GM21526 (cell line): ENCODE measurements around the gene PRKCA.
"Not testable (repeated sequence)": the region's sequence is repeated elsewhere in the genome, so short reads cannot be mapped to it uniquely, and the experiment has no call there.

ENCODE experiments used
- ATAC-seq: cut with Tn5 transposase; IDR thresholded peaks from one replicate; pipeline ENCODE4 v1.9.1; 2021; ENCODE audit warnings: moderate library complexity; ENCODE audit not compliant: unreplicated experiment, low FRiP score

Gene PRKCA

DNA sequence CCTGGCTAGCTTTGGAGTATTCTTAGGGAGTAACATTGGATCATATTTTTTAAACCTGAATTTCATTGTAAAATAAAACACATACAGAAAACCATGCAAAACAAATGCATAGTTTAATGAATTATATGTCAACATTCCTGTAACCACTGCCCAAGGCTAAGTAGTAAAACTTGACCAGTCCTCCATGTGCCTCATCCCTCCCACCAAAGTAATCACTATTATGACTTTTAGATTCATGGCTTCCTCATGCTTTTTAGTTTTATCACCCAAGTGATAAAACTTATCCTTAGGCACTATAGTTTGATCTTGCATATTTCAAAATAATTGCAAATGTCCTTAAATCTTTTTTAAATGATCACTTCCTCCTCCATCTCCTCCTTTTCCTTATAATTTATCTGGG lies 20.4 kb downstream of the PRKCA start:
- ATAC-seq: no peak

DNA sequence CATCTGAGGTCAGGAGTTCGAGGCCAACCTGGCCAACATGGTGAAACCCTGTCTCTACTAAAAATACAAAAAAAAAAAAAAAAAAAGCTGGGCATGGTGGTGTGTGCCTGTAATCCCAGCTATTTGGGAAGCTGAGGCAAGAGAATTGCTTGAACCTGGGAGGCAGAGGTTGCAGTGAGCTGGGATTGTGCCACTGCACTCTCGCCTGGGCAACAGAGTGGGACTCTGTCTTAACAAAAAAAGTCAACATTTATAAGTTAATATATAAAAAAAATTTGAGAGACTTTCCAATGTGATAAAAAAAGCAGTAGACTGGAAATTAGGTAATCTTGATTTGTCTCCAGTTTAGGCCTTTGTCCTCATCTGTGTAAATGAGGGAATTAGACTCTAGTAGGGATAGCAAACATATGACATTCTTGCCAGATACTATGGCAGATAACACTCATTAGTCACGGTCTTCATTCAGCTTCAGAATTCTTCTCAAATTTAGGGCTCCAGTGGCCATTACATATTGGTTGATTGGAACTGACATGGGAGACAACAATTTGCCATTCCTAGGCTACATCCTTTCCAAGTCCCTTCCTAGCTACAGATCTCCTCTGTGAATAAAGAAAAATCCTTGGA lies 22.1 kb downstream of the PRKCA start:
- not testable (repeated sequence) for ATAC-seq

DNA sequence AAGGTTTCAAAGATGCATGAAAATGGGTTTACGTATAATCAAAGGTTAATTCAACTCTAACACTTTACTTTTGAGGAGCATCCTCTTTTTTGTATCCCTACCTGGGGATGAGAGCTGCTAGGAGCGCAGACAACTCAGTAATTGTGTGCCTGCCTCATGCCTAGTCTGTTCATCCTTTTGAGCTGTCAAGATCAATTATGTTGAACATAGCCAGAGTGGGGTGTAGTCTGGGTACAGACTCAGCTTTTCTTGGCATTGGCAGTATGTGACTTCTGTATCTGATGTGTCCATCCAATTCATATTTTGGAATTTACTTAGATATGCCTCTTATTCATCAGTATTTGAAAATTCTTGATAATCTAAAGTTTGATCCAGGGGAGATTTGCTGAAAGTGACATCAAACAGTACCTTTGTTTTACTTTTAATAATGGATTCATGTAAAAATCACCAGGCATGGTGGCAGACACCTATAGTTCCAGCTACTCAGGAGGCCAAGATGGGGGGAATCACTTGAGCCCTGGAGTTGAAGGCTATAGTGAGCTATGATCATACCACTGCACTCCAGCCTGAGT lies 24.1 kb downstream of the PRKCA start:
- ATAC-seq: no peak

DNA sequence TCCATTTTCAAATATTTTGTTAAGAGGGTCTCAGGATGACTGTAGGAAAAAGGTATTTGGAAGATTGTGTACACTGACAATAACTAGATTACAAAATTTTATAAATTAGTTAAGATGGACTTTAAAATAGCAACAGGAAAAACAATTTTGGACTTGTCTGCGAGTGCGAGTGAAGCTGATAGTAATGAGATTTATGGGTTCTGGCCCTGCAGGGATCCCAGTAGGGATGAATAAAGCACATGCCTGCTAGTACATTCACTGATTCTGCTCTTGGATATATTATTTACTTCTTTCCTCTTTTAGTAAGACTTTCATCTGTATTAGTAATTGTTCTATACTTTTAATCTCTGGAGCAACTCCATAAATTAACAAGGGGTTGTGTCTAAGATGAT lies 28.2 kb downstream of the PRKCA start:
- no peak for ATAC-seq

DNA sequence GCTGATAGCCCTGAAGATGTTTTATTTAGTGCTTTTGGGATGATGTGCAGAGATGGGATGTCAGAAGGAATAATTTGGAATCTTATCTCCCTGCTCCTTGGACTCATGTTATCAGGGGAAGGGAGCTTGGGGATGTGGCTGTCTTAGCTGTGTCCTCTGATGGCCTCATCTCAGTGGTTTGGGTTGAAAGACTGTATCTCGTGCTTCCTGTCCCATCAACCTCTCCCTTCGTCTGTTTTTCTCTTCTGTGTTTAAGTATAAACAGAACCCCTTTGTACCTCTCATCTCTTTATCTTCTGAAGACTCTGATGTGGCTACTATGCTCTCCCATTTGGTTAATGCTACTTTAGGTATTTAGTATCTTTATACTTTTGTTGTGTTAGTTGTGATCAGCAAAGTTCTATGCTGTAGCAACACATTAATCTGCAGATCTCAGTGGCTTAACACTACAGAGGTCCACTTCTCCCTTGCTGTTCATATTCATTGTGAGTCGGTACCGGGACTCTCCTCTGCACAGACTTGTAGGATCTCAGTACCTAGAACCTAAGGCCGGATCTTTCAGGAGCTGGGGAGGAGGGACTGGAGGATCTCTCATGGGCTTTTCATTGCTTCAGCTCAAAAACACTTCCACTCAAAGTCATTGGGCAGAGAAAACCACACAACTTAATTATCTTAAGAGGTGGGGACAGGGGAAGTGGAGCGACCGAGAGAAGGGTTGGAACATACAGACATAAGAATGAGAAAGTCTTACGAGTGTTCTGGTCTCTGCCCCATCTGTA lies 28.8 kb downstream of the PRKCA start:
- no peak for ATAC-seq

DNA sequence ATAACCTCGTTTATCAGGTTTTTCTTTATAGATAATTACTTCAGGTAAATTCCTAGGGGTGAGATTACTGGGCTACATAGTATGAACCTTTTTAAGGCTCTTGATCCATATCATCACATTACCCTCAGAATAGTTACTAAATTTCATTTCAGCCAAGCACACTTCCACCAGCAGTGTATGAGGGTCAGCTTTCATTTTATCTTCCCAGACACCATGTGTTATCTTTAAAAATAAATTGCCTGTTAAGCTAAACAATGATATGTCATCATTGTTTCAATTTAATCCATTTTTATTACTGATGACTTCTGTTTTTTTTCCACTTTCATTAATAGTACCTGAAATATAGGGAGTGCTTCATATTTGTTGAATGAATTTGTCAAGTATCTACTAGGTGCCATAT lies 33.4 kb downstream of the PRKCA start:
- ATAC-seq: no peak

DNA sequence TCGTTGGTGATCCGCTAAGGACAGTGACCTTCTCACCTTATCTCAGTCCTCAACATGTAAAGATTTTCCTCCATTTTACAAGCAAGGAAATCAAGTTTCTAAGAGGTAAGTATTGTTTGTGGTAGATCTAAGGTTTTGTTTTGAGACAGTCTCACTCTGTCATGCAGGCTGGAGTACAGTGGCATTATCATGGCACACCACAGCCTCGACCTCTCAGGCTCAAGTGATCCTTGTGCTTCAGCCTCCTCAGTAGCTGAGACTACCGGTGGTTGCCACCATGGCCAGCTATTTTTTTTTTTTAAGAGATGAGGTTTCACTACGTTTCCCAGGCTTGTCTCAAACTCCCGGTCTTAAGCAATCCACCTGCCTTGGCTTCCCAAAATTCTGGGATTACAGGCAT lies 34.9 kb downstream of the PRKCA start:
- no peak for ATAC-seq

DNA sequence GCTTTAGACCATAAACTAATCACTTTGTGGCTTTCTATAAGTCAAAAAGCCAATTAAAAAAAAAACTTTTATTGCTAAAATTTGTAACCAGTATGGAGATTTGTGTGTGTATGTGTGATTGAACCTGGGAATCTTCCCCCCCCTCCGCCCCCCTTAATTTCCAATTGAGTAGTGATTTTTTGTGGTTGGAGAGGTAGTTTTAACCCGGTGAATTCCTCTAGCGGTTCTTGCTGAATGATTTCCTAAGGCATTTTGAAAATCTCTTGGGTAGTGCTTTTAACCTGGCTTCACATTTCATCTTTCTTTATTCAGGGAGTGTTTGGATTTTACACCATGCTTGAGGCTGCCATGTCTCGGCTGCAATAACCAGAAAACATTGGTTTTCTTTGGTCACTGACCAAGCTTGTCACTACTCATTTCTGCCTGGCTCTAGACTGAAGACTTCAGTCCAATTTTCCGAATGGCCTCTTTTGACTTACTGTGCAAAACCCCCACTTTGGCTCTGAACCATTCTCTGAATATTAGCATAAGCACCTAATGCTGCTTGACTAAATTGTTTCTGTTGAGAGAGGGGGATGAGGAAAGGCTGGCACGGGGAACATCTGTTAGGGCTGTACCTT lies 35.6 kb downstream of the PRKCA start:
- ATAC-seq: no peak

DNA sequence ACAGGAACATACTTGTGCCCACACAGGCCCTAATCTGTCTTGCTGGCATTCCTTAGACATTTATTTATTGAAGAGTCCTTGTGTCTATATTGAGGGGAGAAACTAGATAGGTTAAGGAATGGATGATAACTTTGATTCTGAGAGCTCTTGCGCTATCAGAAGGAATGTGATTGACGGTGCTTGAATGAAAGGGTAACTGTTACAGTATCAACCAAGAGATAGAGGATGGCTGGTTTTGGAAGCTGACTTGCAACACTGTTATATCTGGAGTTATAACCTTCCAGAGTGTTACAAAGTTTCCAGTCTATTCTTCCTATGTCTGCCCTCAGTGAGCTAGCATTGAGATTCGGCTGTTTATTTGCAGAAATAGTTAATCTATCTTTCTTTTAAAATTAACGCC lies 36.5 kb downstream of the PRKCA start:
- ATAC-seq: no peak

DNA sequence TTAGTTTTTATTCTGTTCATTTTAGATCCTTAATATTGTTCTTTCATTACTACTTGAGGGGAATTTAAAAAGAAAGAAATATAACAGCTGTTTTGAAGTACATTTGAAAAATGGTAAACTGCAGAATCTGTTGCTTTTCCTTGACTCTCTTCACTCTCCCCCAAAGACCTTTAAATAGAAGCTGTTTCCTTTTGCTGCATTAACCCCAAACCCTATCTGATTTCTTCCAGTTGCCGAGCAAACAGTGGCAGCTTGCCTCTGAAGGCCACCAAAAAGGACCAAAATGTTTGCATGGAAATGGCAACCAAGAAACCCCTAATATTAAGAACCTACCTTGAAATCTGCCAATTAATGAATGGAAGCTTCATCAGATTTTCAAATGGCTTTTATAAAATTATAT lies 37.1 kb downstream of the PRKCA start:
- no peak for ATAC-seq

DNA sequence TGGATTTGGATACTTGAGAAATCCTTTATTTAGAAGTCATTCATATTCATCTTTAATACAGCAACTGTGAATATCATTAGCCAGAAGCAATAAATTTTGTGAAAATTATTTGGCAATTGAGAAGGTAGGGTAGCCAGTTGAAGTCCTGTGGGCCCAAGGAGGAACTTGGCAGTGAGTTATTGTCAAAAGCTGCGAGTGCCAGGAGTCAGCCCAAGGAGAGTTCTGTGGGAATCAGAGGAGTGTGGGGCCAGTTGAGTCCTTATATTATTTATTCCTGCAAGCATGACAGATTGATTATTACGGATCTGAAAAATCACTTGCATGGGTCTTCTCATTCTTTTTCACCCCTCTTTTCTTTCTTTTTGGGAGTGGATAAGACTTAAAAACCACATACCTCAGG lies 38.3 kb downstream of the PRKCA start:
- ATAC-seq: no peak

DNA sequence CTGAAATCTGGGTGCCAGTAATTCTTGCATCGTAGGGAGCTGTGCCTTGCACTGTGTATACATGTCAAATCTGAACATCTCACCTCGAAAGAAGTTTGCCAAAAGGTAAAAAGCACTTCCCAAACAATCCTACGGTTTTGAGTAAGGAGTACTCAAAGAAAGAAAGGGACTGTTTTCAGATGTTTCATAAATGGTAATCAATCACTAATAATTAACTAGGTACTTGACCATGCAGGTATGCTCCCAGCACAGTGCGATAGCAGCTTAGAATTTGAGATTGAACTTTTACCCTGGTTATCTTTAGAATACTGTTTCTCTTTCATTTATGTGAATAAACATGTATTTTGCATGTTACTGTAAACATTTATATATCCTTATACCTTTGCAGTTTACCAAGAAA lies 39.0 kb downstream of the PRKCA start:
- ATAC-seq: no peak

DNA sequence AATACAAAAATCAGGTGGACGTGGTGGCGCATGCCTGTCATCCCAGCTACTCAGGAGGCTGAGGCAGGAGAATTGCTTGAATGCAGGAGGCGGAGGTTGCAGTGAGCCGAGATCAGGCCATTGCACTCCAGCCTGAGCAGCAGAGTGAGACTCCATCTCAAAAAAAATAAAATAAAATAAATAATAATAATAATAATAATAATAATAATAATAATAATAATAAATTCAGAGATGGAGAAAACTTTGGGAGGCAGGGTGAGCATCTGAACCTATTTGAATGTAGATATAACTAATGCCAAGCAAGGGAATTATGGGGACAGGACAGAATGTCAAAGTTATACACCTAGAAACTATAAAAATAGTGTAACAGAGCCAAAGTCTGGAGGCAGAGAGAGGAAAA lies 39.9 kb downstream of the PRKCA start:
- not testable (repeated sequence) for ATAC-seq

DNA sequence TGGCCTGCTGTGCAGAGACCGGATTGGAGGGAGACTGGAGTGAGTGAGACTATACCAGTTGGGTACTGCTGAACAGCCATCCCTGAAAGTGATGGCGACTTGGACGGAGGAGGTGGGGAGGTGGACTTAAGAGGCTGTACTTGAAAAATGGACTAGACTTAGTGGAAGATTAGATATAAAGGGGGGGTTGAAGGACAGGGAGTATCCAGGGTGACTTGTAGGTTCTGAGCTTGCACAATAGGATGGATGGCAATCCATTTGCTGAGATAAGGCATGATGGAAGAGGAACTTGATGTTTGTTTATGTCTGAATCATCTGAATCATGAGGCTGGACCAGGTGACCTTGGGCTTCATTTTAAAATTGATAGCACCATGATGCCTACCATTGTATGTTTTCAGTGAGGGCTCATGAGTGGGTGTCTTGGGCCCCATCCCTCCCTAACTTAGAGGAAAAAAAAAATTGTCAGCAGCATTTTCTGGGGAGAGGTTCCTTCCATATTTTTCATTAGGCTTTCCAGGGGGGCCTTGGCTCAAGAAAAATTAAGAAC lies 41.2 kb downstream of the PRKCA start:
- ATAC-seq: no peak

DNA sequence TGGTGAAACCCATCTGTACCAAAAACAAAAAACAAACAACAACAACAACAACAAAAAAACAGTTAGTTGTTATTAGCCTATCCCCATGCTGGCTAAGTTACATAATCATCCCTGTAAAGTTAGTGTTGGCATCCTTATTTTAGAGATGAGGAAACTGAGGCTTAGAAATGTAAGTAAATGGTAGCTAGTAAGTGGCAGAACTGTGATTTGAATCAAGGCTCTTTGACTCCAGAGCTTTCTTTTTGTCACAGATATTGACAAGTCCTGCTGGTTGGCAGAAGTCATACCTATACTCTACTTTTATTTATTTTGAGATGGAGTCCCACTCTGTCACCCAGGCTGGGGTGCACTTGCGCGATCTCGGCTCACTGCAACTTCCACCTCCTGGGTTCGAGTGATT lies 42.1 kb downstream of the PRKCA start:
- ATAC-seq: no peak

DNA sequence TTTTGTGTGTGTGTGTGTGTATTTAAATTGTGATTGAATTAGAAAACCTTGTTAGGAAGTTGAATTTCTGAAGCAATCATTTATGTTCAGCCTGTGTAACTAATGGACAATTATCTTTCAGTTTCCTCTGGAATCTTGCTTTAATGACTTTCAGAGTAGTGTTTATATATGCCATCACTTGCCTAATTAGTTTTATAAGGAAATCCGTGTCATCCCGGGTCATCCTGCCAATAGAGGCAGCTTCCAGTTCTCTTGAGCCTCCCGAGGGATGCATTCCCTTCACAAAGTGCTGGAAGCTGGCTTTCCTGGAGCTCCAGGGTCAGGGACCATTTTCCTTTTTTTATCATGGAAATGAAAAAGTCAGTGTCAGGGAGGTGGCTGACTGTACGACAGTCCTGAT lies 42.9 kb downstream of the PRKCA start:
- ATAC-seq: no peak

DNA sequence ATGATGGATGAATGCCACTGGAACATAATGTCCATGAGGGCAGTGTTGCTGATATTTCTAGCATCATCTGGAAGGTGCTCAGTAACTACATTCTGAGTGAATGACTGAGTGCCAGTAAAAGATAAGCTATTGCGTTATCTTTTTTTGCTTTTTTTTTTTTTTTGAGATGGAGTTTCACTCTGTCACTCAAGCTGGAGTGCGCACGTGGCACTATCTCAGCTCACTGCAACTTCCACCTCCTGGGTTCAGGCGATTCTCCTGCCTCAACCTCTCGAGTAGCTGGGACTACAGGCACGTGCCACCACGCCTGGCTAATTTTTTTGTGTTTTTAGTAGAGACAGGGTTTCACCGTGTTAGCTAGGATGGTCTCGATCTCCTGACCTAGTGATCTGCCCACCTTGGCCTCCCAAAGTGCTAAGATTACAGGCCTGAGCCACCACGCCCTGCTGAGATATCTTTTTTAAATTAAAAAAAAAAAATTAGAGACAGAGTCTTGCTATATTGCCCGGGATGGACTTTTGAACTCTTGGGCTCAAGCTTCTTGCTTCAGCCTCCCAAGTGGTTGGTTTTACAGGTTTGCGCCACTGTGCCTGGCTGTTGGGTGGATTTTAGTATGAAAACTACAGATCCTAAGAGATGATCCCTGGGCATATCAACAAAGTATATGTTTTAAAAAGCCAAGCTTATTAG lies 43.7 kb downstream of the PRKCA start:
- not testable (repeated sequence) for ATAC-seq

DNA sequence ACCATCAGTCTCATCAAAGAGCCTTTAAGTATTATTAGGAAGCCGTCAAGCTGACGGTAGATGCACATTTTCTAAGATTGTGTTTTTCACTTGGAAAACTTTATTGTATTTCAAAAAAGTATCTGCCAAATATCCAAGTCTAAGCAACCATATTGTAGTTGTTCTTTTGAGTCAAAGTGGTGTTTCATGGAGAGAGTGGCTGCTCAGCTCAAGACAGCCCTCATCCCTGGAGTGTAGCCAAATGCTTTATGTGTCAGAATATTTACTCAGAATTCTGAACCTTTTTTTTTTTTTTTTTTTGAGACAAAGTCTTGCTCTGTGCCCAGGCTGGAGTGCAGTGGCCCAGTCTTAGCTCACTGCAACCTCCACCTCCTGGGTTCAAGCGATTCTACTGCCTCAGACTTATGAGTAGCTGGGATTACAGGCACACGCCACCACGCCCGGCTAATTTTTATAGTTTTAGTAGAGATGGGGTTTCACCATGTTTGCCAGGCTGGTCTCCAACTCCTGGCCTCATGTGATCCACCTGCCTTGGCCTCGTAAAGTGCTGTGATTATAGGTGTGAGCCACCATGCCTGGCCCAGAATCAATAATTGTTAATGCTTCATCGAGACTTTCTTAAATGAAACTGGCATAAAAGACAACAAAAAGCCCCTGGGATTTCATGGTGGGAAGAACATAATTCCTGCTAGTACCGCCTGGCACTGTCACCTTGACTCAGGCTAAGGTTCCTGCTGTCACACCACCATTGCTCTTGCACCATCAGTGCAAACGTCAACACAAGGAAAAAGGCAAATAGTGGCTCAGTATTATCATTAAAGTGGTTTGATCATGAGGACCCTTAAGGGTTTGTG lies 45.5 kb downstream of the PRKCA start:
- no peak for ATAC-seq

DNA sequence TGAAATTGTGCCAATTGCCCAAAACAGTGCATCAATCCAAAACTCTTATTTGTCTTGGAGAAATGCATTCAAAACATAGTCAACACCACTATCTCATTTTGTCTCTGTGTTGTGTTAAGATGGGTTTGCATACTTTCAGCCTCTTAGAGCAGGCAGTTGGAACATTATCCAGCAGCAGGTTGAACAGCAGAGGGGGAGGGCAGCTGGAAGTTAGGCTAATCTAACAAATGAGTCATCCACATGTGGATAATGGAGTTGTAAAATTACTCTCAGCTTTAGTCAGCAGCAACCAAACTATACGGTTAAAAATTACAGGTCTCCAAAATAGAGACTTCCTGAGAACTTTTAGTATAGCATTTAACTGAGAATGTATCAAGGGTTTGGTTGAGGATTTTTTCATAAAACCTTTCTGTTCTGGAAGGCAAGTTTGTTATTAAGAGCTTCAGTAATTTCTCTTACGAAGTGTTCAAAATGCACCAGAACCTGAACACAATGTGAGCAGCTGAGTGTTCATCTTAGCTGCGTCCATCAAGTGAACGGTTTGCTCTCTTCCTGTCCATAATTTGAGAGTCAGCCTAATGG lies 46.3 kb downstream of the PRKCA start:
- no peak for ATAC-seq
